ENCODE measurements around the gene CMSS1.

GRCh38 chr3:100060685-100061484 lies 243.2 kb downstream of the CMSS1 start:
- TF ChIP-seq REST (IDR thresholded peaks at IDR 0.05; ENCODE audit: insufficient read depth in 1 of 2, low read depth in 2 of 2, low read length in 2 of 2) (no peak), POLR2AphosphoS5 (IDR thresholded peaks at IDR 0.05; ENCODE audit: low read depth, low read length) (no peak), TAF1 (IDR thresholded peaks at IDR 0.05; ENCODE audit: borderline replicate concordance, insufficient read depth, low read length) (no peak), SIN3A (IDR thresholded peaks at IDR 0.05; ENCODE audit: borderline replicate concordance, insufficient read depth, low read length) (no peak), FOXP2 (optimal IDR thresholded peaks at IDR 0.05; ENCODE audit: borderline replicate concordance, extremely low read depth, extremely low read length, insufficient read depth) (no peak)
